ENCODE measurements around the gene UBAC2.

The UBAC2 gene

DNA sequence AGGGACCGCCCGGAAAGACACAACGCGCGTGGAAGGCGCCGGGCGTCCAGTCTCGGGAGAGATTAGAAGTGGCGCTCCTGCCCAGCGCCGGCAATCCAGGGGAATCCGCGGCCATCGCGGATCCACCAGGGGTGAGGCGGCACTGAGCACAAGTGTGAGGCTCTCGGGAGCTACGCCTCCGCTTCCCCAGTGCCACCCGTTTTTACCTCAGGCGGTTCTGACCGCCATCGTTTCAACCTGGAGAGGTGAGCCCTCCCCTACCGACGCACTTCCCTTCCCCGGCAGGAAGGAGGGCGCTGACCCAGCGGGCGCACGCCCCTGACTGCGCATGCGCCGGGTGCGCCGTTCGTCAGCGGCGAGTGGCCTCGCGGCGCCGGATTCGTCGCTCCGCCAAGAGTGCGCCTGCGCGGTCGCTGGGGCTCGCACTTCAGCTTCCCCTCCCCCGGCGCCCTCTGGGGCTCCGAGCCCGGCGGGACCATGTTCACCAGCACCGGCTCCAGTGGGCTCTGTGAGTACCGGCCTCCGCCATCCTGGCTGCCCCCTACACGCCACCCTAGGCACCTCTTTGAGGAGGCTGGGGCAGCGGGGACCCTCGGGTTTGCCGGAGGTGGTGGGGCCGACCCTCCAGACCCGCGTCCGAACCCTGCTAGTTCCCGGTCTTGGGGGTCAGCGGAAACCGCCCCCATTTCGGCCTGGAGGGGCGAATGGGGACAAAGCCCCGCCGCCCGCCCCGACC lies at the start of gene UBAC2:
UBAC2 (plus strand) TSS at position 423 of the 736 bp plus-strand sequence; CDS start at position 478, 55 bp downstream.
- peak; percentile 96 for DNase-seq (ENCODE audit: low spot score)

DNA sequence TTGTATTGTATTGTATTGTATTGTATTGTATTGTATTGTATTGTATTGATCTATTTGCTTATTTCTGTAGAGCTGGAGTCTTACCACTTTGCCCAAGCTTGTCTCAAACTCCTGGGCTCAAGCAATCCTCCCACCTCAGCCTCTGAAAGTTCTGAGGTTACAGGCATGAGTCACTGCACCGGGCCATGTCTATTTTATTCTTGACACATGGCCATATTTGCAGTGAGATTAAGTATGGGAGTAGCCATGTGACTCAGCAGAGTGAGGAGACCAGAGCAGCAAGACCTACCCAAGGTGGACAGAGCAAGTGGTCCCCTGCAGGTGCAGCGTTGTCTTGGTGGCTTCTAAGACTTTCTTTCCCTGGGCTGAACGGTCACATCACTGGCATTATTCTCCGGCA lies 49.1 kb upstream of the UBAC2 start:
- peak; percentile 65 for DNase-seq (ENCODE audit: low spot score)

GRCh38 chr13:99153219-99153618 lies 47.4 kb upstream of the UBAC2 start:
- DNase-seq (ENCODE audit: low spot score), result no peak

DNA sequence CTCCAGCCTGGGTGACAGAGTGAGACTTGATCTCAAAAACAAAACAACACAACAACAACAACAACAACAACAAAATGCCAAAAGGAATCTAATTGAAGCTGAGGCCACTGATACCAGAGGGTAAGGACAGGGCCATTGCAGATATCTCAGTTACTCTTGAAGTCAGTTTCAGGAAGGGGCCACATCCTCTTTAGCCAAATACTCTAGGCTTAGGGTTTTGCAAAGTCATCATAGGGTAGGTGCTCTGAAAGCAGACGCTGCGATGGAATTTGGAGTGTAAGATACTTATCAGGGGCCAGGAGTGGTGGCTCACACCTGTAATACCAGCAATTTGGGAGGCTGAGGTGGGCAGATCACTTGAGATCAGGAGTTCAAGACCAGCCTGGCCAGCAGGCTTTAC lies 46.6 kb upstream of the UBAC2 start:
- DNase-seq (ENCODE audit: low spot score), result no peak

- no peak for DNase-seq (ENCODE audit: low spot score)
Measured at GRCh38 chr13:99155821-99156220, 44.8 kb upstream of the UBAC2 start.

DNA sequence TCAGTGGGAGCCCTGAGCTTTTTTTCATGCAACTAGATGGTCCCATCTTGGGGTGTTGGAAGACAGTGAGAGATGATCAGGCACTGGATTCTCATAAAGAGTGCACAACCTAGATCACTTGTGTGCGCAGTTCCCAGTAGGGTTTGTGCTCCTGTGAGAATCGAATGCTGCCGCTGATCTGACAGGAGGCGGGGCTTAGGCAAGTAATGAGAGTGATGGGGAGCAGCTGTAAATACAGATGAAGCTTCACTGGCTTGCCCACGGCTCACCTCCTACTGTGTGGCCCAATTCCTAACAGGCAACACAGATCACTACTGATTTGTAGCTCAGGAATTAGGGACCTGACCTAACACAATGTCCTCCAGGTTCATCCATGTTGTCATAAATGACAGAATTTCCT lies 43.6 kb upstream of the UBAC2 start:
- DNase-seq (ENCODE audit: low spot score), result no peak

- DNase-seq (ENCODE audit: low spot score), result no peak
Measured at GRCh38 chr13:99158846-99159245, 41.8 kb upstream of the UBAC2 start.

- DNase-seq (ENCODE audit: low spot score), result no peak
Measured at GRCh38 chr13:99159331-99160061, 41.2 kb upstream of the UBAC2 start.

GRCh38 chr13:99160415-99160814 lies 40.2 kb upstream of the UBAC2 start:
- no peak for DNase-seq (ENCODE audit: low spot score)

DNA sequence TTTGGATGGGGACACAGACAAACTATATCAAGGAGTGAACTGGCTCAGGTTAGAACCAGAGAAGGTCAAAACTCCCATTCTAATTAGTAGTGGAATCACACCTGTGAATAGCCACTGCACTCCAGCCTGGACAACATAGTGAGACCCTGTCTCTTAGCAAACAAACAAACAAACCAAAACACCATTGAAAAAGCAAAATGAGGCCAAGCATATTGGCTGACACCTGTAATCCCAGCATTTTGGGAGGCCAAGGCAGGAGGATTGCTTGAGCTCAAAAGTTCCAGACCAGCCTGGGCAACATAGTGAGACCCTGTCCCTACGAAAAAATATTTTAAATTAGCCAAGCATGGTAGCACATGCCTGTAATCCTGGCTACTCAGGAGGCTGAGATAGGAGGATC lies 39.1 kb upstream of the UBAC2 start:
- no peak for DNase-seq (ENCODE audit: low spot score)

DNA sequence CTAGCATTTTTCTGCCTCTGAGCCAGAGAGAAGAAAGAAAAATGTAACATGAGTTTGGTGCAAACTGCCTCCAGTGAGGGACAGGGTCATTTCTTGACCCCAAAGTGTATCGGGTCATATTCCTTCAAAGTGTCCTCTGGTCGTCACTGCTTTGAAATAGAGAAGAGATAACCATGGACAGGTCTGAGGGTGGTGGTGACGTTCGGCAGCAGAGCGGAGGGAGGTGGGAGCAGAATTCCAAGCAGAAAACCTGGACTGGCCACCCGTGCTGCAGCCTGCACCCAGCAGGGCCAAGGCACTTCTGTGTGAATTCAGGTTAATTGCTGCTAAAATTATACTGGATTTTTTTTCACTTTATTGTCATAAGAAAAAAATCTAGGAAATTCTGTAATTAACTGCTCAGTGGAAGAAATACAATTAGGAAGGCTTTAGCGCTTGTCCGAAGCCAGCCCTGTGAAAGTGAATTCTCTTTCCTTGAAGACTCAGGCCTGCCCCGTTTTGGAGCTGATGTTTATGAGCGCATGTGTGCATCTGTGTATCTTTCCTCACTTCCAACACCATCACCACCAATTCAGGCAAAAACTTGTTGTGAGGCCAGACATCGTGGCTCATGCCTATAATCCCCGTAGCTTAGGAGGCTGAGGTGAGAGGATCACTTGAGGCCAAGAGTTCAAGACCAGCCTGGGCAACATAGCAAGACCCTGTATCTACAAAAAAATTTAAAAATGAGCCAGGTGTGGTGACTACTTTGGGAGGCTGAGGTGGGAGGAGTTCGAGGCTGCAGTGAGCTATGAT lies 37.9 kb upstream of the UBAC2 start:
- DNase-seq (ENCODE audit: low spot score), result no peak

- DNase-seq (ENCODE audit: low spot score), result no peak
Measured at GRCh38 chr13:99164226-99164625, 36.4 kb upstream of the UBAC2 start.

DNA sequence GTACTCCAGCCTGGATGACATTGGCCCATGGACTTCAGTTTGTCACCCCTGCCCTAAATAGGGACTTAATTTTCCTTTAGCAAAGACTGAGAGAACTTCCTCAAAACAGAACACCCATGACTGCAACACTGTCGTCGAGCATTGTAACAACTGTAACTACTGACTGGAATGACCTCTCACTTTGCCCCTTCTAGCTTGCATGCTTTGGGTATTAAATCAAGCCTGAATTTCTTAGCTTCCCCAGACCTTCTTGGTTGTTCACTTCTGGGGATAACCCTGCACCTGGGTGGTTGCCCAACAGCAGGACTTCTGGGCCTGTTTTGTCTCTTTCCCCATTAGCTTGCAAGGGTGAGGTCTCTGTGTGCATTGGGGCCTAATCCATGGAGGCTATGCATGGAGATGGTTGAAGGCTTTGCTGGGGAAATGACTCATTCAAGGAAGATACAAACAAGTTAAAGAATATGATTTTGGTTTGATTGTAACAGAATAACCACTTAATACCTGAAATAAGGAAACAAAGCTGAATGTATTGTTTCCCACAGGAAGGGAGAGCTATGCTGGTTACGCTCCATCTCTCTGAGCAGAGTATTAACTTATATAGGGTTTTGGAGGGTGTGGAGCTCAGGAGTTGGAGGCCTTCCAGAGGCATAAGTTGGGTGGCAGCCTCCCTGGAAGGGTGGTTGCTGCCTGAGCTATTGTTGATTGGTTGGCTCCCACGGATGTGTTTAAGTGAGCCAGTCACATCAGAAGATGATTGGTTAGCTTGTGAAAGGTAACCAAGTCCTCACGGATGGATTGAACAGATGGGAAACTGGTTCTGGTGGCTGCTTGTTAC lies 34.7 kb upstream of the UBAC2 start:
- no peak for DNase-seq (ENCODE audit: low spot score)

DNA sequence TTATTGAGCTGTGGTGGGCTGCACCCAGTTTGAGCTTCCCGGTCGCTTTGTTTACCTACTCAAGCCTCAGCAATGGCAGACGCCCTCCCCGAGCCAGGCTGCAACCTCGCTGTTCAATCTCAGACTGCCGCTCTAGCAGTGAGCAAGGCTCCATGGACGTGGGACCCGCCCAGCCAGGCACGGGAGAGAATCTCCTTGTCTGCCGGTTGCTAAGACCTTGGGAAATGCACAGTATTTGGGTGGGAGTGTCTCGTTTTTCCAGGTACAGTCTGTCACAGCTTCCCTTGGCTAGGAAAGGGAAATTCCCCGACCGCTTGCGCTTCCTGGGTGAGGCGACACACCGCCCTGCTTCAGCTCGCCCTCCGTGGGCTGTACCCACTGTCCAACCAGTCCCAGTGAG lies 27.7 kb upstream of the UBAC2 start:
- DNase-seq (ENCODE audit: low spot score), result no peak

- no peak for DNase-seq (ENCODE audit: low spot score)
Measured at GRCh38 chr13:99173606-99174005, 27.0 kb upstream of the UBAC2 start.

DNA sequence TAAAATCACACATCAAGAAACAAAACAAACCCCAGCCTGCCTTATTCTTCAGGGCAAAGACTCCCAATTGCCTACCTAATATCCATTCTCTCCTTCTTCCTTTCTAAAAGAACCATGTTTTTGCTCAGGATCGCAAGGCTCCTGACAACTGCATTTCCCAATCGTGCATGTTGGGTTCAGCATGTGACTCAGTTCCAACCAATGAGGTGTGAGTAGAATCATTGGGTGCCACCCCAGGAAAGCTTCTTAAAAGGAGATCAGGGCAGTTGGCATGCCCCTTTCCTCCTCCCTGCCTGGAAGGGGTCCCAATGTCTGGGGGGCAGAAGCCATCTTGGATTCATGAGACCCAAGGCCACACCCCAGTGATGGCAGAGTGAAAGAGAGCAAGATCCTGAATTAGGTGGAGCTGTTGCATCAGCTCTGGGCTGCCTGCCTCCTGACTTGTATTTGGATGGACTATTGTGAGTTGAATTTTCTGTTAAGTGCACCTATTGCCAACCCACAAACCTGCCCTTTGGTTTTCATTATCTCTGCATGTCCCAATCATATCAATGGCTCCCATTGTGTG lies 26.0 kb upstream of the UBAC2 start:
- no peak for DNase-seq (ENCODE audit: low spot score)

GRCh38 chr13:99176309-99177276 lies 24.1 kb upstream of the UBAC2 start:
- peak; percentile 67 for DNase-seq (ENCODE audit: low spot score)

- DNase-seq (ENCODE audit: low spot score), result no peak
Measured at GRCh38 chr13:99178636-99179035, 22.0 kb upstream of the UBAC2 start.

DNA sequence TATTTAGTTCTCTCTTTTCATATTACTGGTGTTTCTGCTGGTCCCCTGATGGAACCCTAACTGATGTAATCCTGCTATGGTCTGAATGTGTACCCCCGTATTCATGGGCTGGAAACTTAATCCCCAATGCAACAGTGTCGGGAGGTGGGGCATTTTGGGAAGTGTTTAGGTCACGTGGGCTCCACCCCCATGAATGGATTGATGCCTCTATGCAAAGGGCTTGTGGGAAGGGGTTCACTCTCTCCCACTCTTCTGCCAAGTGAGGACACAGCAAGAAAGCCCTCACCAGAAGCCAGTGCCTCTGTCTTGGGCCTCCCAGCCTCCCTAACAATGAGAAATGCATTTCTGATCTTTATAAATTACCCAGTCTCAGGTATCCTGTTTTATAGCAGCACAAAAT lies 21.2 kb upstream of the UBAC2 start:
- no peak for DNase-seq (ENCODE audit: low spot score)

DNA sequence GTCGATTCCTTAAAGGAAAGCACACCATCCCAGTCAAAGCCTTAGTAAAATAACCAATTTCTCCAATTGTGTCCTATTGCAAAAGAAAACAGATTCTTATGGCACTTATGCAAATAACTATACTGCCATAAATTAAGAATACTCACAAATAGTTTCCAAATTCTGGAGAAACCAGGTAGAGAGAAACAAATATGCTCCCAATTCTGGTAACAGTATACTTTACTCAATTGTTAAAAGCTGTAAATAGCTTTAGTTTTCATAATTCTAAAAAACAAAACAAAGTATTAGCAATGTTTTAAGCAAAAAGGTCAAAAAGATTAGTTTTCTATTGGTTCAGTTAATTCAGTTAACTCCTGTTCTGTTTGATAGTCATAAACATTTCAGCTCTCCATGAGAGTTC lies 18.2 kb upstream of the UBAC2 start:
- DNase-seq (ENCODE audit: low spot score), result no peak
